Measurements from ENCODE around the gene STAC2.
A peak's percentile ranks its signal among the peaks of the same experiment; 100 is the strongest.

STAC2 gene

GRCh38 chr17:39225308-39225958 is at the start of gene STAC2:
Gene STAC2, minus strand, starts transcription at chr17:39225945. Its CDS starts 443 bp downstream, at chr17:39225502.
- TF ChIP-seq CTCF (IDR thresholded peaks at IDR 0.05; ENCODE audit: control insufficient read depth, extremely low read depth, insufficient read depth), result no peak
- DNase-seq (ENCODE audit: low read depth), result no peak
- H3K4me3 ChIP-seq (ENCODE audit: low read depth, low read length), result no peak within 1 kb of the TSS

- H3K4me3 ChIP-seq (ENCODE audit: low read depth, low read length), result no peak overlapping the region
- DNase-seq (ENCODE audit: low read depth), result no peak
- no peak for TF ChIP-seq CTCF (IDR thresholded peaks at IDR 0.05; ENCODE audit: control insufficient read depth, extremely low read depth, insufficient read depth)
Observed at GRCh38 chr17:39271546-39271945, 45.8 kb upstream of the STAC2 start.

- DNase-seq (ENCODE audit: low read depth), result no peak
- TF ChIP-seq CTCF (IDR thresholded peaks at IDR 0.05; ENCODE audit: control insufficient read depth, extremely low read depth, insufficient read depth), result peak; percentile 77
Observed at GRCh38 chr17:39270923-39271322, 45.2 kb upstream of the STAC2 start.

GRCh38 chr17:39264119-39264518 is 38.4 kb upstream of the STAC2 start:
- no peak overlapping the region for H3K4me3 ChIP-seq (ENCODE audit: low read depth, low read length)
- DNase-seq (ENCODE audit: low read depth), result no peak
- no peak for TF ChIP-seq CTCF (IDR thresholded peaks at IDR 0.05; ENCODE audit: control insufficient read depth, extremely low read depth, insufficient read depth)

More at GRCh38 chr17:39270923-39271322, 45.2 kb upstream of the STAC2 start:
- H3K4me3 ChIP-seq (ENCODE audit: low read depth, low read length), result no peak overlapping the region

GRCh38 chr17:39261286-39261685 is 35.5 kb upstream of the STAC2 start:
- H3K4me3 ChIP-seq (ENCODE audit: low read depth, low read length), result no peak overlapping the region
- TF ChIP-seq CTCF (IDR thresholded peaks at IDR 0.05; ENCODE audit: control insufficient read depth, extremely low read depth, insufficient read depth), result peak; percentile 11; the same call in 1 of the 2 replicates
- DNase-seq (ENCODE audit: low read depth), result no peak

GRCh38 chr17:39252788-39253460 is 27.2 kb upstream of the STAC2 start:
- H3K4me3 ChIP-seq (ENCODE audit: low read depth, low read length), result no peak overlapping the region
- DNase-seq (ENCODE audit: low read depth), result no peak
- TF ChIP-seq CTCF (IDR thresholded peaks at IDR 0.05; ENCODE audit: control insufficient read depth, extremely low read depth, insufficient read depth), result no peak
